Activated CD8-positive, alpha-beta memory T cell treated with anti-CD3 and anti-CD28 coated beads for 24 hours (primary cell): ENCODE data around the gene FANCF.

ENCODE experiments used
- DNase-seq: peaks from one replicate; pipeline ENCODE4 v3.0.0-alpha.2; 2020

Gene FANCF

GRCh38 chr11:22624742-22625447 lies 728 bp downstream of the FANCF start:
- no peak for DNase-seq

DNA sequence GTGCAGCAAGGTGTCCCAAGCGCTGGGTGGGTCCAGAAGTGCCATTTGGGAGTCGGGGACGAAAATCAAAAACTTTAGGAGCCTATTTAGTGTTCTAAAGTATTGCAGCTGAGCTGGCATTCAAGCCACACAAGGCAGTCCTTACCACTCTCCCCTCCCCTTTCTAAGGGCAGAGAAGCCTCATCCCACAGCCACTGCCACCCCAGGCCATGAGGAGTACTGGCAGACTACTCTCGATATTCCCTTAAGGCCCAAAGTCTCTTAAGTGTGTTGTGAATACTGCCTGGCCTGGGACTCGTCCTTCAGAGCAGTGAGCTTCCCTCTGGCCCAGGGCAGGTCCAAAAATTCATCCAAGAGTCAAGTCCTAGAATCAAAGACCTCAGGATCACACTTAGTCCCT lies 7.8 kb downstream of the FANCF start:
- DNase-seq: no peak

DNA sequence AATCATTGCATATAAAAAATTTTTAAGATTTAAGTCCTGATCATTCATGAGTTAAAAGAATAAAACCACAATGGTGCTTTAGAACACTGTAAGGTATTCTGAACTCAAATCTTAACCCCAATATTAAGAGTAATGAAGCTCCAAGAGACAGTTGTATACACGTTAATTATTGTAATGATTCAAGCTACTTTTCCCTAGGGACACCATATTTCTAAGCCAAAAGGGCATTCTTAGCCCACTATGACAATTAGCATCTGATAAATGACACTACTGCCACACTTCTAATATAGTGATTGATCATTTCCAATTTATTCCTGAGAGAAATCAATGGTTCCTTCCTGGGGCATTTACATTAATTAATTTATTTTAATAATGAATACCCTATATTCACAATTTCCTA lies 21.7 kb downstream of the FANCF start:
- no peak for DNase-seq

- DNase-seq: no peak
Measured at GRCh38 chr11:22602504-22602903, 23.1 kb downstream of the FANCF start.

DNA sequence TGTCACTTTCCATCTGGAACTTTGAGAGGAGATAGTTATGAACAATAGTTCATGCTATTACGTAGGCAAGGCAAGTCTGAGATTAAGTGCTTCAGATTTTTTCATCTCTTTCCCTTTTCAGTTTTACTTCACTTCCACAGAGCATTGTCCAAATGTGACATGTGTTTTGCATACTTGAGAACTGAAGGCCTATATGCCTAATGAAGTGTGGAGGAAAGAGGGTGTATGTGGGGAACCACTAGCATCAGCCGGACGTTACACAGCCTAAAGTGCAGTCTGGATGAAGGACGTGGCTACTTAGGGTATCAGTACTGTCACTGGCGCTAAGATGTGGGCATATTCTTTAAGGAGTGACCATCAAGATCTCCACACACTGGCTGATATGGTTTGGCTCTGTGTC lies 26.2 kb downstream of the FANCF start:
- no peak for DNase-seq

GRCh38 chr11:22597062-22597461 lies 28.6 kb downstream of the FANCF start:
- no peak for DNase-seq

DNA sequence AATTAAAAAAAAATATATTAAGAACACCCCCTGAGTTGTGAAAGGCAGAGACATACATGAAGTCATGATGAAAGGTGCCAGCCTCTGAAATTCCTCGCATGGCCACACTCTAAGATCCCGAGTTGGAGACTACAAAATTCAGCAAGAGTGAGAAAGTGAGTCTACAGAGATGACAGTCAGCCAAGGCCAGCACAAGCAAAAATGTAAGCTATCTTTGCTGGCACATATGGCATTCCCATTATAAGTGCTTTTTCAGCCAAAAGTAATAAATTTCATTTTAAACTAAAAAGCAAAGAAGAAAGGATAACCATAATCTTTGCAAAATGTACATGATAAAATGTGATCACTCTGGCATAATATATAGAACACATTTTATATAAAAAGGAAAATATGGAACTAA lies 40.6 kb downstream of the FANCF start:
- no peak for DNase-seq

GRCh38 chr11:22583963-22584492 lies 41.6 kb downstream of the FANCF start:
- DNase-seq: no peak

- no peak for DNase-seq
Measured at GRCh38 chr11:22582151-22582410, 43.5 kb downstream of the FANCF start.

DNA sequence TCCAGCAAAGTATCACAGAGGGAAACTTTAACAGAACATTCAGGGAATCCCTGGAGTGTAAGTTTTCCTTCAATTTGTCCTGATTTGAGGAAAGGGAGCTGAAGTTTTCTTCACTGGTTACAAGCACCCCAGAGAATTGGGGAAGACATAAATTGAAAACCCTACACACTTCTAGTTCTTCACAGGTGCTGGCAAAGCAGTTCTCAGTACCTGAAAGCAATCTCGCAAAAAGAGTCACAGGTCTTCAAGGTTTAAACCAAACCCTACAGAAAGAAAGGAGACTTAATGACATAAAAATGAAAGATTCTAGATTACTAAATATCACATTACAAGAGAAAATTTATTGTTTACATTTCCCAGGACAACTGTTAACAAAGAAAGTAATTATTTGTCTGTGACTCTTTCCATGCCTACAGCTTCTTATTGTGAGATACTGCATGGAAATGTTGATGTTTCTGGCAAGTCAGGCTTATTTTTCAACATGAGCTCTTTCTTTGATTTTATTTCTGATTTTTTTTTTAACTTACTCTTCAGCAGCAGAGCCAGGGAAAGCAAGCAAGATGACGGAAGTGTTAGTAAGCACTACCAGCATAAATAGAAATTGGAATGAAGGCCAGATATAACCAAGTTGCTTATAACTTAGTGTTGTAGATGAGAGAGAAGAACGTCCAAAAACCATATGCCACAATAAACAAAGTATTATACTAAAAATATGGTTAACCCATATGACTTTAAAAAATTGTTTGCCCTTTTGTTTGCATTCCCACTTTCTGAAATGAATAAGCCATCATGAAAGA lies 44.1 kb downstream of the FANCF start:
- DNase-seq: no peak

DNA sequence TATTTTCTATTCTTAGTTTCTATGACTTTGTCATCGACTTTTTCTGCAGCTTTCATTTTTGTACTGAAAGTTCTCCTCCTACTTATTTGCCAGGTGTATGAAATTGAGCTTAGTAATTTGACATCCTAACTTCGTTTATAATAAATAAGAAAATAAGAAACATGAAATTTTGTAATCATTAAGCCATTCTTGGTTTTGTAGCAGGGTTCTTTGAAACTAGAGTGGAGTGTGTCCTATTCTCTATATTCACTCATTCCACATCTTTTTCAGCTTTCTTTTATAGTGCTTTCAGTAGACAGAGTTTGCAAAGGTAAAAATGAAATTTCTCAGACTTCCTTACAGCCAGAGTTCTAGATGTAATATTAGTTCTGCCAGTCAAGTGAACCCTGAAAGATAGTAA lies 47.8 kb downstream of the FANCF start:
- DNase-seq: no peak
